LNCAP (cell line): ENCODE results near the gene DLG1.

Source experiments
- TF ChIP-seq, protein P1 (sequence below): fragments of 450-650 bp; IDR thresholded peaks from 2 replicates; pipeline ENCODE4 v1.5.1; 2017; ENCODE audit warnings: mild to moderate bottlenecking

Gene DLG1

DNA sequence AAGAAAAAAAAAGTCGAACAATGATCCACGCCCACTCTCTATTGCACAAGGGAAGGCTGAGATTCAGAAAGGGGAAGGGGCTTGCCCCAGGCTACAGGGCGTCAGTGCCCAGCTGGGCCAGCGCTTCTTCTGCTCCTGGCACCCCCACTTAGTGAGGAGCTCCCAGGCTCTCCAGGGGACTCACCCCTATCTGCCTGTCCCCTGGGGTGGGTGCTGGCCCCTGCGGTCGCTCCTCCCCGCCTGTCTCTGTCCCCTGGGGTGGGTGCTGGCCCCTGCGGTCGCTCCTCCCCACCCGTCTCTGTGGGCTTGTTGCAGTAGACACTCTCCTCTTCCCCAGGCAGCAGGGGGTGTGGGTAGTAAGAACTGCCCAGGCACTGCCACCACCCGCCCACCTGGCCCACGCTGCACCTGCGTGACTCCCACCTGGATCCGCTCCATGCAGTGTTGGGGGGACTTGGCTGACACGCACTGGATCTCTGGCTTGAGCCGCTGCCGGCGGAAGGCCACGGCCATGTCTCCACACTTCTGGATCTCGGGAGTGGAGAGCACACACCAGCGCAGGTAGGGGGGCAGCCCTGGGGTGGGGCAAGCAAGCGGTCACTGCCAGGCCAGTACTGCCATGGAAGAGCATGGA lies 283.4 kb downstream of the DLG1 start:
- TF ChIP-seq, protein P1, sequence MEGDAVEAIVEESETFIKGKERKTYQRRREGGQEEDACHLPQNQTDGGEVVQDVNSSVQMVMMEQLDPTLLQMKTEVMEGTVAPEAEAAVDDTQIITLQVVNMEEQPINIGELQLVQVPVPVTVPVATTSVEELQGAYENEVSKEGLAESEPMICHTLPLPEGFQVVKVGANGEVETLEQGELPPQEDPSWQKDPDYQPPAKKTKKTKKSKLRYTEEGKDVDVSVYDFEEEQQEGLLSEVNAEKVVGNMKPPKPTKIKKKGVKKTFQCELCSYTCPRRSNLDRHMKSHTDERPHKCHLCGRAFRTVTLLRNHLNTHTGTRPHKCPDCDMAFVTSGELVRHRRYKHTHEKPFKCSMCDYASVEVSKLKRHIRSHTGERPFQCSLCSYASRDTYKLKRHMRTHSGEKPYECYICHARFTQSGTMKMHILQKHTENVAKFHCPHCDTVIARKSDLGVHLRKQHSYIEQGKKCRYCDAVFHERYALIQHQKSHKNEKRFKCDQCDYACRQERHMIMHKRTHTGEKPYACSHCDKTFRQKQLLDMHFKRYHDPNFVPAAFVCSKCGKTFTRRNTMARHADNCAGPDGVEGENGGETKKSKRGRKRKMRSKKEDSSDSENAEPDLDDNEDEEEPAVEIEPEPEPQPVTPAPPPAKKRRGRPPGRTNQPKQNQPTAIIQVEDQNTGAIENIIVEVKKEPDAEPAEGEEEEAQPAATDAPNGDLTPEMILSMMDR, result no peak

DNA sequence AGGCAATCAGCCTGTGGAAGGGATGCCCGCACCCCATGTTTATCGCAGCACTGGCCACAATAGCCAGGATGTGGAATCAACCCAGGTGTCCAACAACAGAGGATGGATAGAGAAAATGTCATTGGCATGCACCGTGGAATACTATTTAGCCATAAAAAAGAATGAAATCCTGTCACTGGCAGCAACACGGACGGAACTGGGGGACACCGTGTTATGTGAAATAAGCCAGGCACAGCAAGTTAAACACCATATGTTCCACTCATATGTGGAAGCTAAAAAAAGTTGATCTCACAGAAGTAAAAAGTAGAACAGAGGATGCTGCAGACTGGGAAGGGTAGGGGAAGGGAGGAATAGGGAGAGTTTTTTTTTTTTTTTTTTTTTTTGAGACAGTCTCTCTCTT lies 284.4 kb downstream of the DLG1 start:
- TF ChIP-seq, protein P1, result no peak

DNA sequence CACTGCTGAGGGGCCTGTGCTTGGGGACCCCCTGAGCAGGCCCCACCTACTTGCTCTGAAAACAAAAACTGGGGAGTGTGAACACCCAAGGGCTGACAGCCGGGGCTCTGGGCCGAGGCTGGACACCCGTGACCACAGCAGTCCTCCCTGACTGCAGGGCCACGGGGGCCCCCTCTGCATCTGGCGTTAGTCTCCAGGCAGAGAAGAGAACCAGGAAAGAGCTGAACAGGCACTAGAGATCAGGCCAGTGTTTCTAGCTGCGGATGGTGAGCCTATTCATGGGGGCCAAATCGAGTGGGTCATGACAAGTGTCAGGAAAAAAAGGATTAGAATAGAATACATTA lies 285.9 kb downstream of the DLG1 start:
- TF ChIP-seq, protein P1, result no peak

DNA sequence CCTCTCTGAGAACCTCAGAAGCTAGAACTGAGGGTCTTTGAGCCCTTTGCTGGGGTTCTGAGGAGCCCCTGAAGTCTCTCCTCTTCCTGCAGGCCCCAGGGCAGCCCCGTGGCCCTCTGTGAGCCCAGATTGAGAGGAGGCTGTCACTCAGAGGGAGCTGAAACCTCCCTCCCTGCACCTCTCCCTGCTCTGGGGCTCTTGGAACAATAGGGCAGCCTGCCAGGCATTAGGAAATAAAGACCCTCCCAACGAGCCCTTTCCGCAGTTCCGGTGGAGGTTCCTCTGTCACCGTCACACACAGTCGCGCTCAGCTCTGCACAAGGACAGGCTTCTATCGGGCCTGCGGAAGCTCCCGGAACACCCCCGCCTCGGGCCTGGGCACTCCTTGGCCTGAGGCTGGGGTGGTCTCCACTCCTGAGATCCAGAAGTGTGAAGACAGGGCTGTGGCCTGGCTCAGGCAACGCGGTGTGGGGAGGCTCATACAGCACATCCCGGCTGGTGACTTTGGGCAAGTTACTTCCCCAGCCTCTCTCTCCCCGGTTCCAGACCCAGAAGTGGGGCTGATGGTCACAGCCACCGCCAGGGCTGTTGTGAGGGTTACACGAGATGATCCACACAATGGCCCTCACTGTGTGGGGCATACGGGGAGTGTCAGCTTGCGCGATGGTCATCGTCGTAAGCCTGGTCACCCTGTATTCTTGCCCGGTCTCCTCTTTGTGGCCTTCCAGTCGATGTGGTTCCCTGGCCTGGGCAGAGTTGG lies 286.5 kb downstream of the DLG1 start:
- TF ChIP-seq, protein P1, result no peak

DNA sequence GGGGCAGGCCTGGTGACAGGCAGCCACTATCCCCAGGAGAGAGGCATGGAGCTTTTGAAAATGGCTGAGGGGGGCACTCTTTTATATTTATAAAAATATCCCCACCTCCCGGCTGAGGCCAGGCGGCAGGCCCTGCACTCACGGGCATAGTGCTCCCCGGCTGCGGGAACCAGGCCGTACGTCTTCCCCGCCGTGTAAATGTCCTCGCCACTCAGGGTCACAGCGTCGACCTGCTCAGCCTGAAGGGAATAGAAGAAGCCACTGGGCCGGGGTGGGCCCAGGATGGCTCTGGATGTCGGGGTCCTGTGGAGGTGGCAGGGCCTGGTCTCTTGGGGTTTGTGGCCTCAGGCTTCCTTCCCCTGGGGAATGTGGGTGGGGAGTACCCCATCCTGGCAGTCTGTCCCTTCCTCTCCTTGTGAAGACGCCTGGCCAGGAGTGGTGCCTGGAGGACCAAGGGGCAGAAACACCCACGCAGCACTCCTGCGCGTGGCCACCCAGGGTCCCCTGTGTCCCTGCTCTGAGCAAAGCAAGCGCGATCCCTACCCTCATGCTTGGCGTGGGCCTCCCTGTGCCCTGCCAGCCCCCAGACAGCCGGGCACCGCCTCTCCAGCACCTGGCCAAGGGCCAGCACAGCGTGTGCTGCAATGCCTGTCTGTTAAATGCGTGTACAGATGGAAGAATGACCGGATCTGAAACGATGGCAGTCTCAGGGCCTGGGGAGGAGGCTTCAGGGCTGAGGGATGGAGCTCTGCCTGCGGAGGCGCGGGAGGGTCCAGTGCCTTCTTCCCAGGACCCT lies 287.7 kb downstream of the DLG1 start:
- TF ChIP-seq, protein P1, result no peak

DNA sequence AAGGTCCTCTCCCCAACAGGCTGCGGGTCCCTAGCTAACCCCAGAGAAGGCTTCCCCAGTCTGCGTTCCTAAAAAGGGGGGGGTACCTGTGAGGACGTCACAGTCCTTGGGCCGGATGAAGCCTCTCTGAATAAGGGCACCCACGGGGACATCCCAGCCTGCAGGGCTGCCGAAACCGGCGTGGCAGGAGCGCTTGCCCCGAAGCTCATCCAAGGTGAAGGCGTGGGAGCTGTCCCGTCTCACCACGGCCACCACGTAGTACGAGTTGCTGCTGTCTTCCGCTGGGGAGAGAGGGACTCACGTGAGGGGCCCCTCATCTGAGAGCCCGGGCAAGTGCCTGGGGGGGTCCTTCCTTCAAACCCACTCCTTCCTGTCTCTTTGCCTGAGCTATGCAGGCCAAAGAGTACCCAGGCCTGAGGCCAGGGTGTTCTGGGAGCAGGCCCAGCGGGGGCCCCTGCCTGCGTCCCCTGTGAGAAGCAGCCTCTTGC lies 288.8 kb downstream of the DLG1 start:
- TF ChIP-seq, protein P1, result no peak

DNA sequence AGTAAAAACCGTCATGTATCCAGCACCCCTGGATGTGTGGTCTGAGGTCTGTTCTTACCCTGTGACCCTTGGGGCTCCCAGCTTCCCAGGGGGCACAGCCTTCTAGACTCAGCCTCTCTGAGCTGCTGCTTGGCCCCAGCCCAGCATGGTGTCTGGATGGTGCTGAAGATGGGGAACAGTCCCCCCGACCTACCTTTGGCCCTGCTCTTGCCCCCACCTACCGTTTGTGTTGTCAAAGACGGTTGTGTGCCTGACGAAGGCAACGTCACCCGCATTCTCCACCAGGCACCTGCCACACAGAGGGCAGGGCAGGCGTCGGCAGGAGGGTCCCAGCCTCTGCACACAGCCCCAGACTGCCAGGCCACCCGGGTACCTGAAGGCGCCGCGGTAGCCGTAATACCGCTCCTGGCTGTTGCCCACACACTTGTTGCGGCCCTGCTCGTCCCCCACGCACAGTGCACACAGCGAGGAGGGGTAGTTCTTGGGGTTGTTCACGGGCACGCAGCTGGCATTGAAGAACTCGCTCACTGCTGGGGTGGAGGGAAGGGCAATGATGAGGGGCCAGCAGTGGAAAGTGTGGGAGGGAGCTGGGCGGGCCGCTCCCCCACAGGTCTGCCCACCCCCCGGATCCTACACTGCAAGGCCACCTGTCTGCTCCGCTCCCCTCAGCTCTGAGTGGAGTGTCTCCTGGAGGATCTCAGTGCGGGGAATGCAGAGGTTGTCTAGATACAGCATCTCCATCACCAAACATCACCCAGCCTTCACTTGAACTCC lies 289.8 kb downstream of the DLG1 start:
- TF ChIP-seq, protein P1, result no peak
